Panc1 (cell line): Measurements from ENCODE around the gene COG3. TPM values are rescaled to one million over a fixed set of nuclear protein-coding genes. Genes with fewer than 3 reads are reported as not detected.

Experiments
- ATAC-seq: fragments of 200-7000 bp; cut with Tn5 transposase; 2 replicates; pipeline ENCODE4 v1.9.1; 2020; ENCODE audit warnings: mild to moderate bottlenecking, moderate library complexity
- BruUV-seq: library from RNA; stranded (reverse); fragments of 400-500 nt; replicated peaks from 2 replicates; lab custom pipeline; 2021; lab: Mats Ljungman, UMichigan
- CTCF ChIA-PET: fragments of 300-600 bp; sonication (Branson Sonifier 250); formaldehyde crosslinking; loops from one replicate; lab custom pipeline; 2022; ENCODE audit warnings: antibody characterized with exemption; lab: Charles Lee
- POLR2A ChIA-PET: fragments of 300-600 bp; sonication (Branson Sonifier 250); formaldehyde crosslinking; loops from one replicate; lab custom pipeline; 2022; ENCODE audit warnings: antibody characterized with exemption; lab: Charles Lee
- DNase-seq: peaks from one replicate; pipeline ENCODE4 v3.0.0-alpha.2; 2010; ENCODE audit warnings: low read depth, low spot score
- H3K27ac ChIP-seq: 2 replicates; pipeline ENCODE4 v1.5.1; 2011; ENCODE audit warnings: mild to moderate bottlenecking, low read length, inconsistent platforms
- H3K27me3 ChIP-seq: fragments of 200-500 bp; sonication (Bioruptor generic); 2 replicates; pipeline ENCODE4 v1.6.0; 2014; ENCODE audit warnings: low read length, inconsistent platforms; ENCODE audit not compliant: control insufficient read depth, insufficient read depth
- H3K36me3 ChIP-seq: fragments of 200-500 bp; sonication (Bioruptor generic); 2 replicates; pipeline ENCODE4 v1.5.1; 2014; ENCODE audit warnings: inconsistent platforms, mild to moderate bottlenecking, low read length, moderate library complexity; ENCODE audit not compliant: control insufficient read depth, insufficient read depth
- H3K4me1 ChIP-seq: 2 replicates; pipeline ENCODE4 v1.5.1; 2011; ENCODE audit warnings: inconsistent platforms, mild to moderate bottlenecking, low read length, moderate library complexity; ENCODE audit not compliant: control insufficient read depth, insufficient read depth
- H3K4me3 ChIP-seq, 2 experiments: 2 replicates each; pipeline ENCODE4 v1.5.1; 2011 to 2012; ENCODE audit warnings: low read depth in 2 of 2, low read length in 2 of 2, mild to moderate bottlenecking in 2 of 2, inconsistent platforms in 1 of 2, moderate library complexity in 1 of 2
- H3K9me3 ChIP-seq: fragments of 200-500 bp; sonication (Bioruptor generic); 2 replicates; pipeline ENCODE4 v1.5.1; 2014; ENCODE audit warnings: low read depth, mild to moderate bottlenecking, inconsistent platforms, low read length, moderate library complexity; ENCODE audit not compliant: control insufficient read depth, insufficient read depth
- POLR2AphosphoS5 ChIP-seq: IDR thresholded peaks from 2 replicates; pipeline ENCODE4 v1.6.1; 2012; ENCODE audit warnings: mild to moderate bottlenecking, low read depth, low read length, moderate library complexity
- REST ChIP-seq, 2 experiments: IDR thresholded peaks; 2 replicates each; pipeline ENCODE4 v1.6.1; 2011 to 2012; ENCODE audit warnings: low read depth in 2 of 2, control low read depth in 1 of 2, low read length in 1 of 2, mild to moderate bottlenecking in 1 of 2, moderate library complexity in 1 of 2; ENCODE audit not compliant: insufficient read depth in 1 of 2
- SIN3A ChIP-seq: IDR thresholded peaks from 2 replicates; pipeline ENCODE4 v1.6.1; 2012; ENCODE audit warnings: low read depth, mild to moderate bottlenecking, low read length, moderate library complexity, borderline replicate concordance; ENCODE audit not compliant: insufficient read depth
- TCF7L2 ChIP-seq: IDR thresholded peaks from 2 replicates; pipeline ENCODE4 v1.6.1; 2011; ENCODE audit warnings: mild to moderate bottlenecking, low read depth, low read length, inconsistent platforms
- in situ Hi-C: cut with HindIII; loops from 2 replicates; pipeline ENCODE4 v1.10.0; 2016; ENCODE audit warnings: low sequenced_read_pairs, low pct_unique_long_range_greater_than_20kb
- intact Hi-C: fragments of 100-400 bp; cut with micrococcal nuclease; formaldehyde crosslinking; loops from one replicate; pipeline ENCODE4 v1.10.0; 2022; ENCODE audit not compliant: unreplicated experiment
- total RNA-seq: library from RNA; stranded (reverse); gene quantifications from one replicate; pipeline ENCODE4 v1.2.1, GENCODE V29; 2021; ENCODE audit not compliant: unreplicated experiment
- TF ChIP-seq, protein P1 (sequence below): fragments of 450-650 bp; IDR thresholded peaks from 2 replicates; pipeline ENCODE4 v1.5.1; 2017; ENCODE audit warnings: mild to moderate bottlenecking

COG3 gene
- total RNA-seq, 1 experiment from 2014 or later: 13.6 TPM

DNA sequence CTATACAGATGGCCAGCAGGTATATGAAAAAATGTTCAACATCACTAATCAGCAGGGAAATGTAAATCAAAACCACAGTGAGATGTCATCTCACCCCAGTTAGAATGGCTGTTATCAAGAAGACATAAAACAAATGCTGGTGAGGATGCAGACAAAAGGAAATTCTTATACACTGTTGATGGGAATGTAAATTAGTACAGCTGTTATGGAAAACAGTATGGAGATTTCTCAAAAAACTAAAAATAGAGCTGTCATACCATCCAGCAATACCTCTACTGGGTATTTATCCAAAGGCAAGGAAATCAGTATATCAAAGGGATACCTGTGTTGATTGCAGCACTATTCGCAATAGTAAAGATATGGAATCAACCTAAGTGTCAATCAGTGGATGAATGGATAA is 22.9 kb downstream of the COG3 start:
- TF ChIP-seq, protein P1, sequence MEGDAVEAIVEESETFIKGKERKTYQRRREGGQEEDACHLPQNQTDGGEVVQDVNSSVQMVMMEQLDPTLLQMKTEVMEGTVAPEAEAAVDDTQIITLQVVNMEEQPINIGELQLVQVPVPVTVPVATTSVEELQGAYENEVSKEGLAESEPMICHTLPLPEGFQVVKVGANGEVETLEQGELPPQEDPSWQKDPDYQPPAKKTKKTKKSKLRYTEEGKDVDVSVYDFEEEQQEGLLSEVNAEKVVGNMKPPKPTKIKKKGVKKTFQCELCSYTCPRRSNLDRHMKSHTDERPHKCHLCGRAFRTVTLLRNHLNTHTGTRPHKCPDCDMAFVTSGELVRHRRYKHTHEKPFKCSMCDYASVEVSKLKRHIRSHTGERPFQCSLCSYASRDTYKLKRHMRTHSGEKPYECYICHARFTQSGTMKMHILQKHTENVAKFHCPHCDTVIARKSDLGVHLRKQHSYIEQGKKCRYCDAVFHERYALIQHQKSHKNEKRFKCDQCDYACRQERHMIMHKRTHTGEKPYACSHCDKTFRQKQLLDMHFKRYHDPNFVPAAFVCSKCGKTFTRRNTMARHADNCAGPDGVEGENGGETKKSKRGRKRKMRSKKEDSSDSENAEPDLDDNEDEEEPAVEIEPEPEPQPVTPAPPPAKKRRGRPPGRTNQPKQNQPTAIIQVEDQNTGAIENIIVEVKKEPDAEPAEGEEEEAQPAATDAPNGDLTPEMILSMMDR: no peak
- TF ChIP-seq REST (IDR thresholded peaks at IDR 0.05; ENCODE audit: insufficient read depth in 1 of 2, low read depth in 2 of 2, low read length in 1 of 2): no peak
- TF ChIP-seq TCF7L2: no peak
- no peak for TF ChIP-seq POLR2AphosphoS5
- no peak for TF ChIP-seq SIN3A
- no peak for DNase-seq
- H3K27me3 ChIP-seq: no peaks in the 10 kb centered on the region
- ChIA-PET CTCF (no interaction called here), POLR2A (no interaction called here)
- TSS peak; percentile 44 for BruUV-seq
- no peaks in the 10 kb centered on the region for H3K4me1 ChIP-seq
- ATAC-seq: no peak
- H3K4me3 ChIP-seq: no peak overlapping the region
- peaks cover 22% of the 10 kb centered on the region for H3K36me3 ChIP-seq
- in situ Hi-C loops (no loop called here), intact Hi-C loops (no loop called here)
- no peaks in the 10 kb centered on the region for H3K9me3 ChIP-seq
- no peak overlapping the region for H3K27ac ChIP-seq

DNA sequence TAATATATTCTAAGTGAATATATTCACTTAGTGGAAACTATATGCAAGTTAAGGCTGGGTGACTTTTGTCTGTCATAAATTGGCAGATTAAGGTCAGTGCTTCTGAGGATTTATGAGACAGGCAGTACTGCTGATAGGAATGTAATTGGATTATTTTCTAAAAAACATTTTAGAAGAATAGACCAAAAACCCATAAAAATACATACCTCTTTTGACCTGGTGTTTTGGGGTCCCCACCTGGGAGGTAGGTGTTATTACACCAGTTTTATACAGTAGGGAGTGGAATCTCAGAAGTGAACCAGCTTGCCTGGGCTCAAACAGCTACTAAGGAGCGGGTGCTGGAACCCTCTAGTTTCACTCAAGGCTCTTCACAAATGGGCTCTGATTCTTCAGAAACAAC is 25.3 kb downstream of the COG3 start:
- ATAC-seq (no peak), DNase-seq (no peak)
- no peak overlapping the region for H3K4me3 ChIP-seq
- no peaks in the 10 kb centered on the region for H3K27me3 ChIP-seq
- ChIA-PET CTCF (no interaction called here), POLR2A (no interaction called here)
- TF ChIP-seq SIN3A: no peak
- TF ChIP-seq, protein P1: peak; percentile 33; the same call in 1 of the 2 replicates
- intact Hi-C loops: no loop called here
- H3K36me3 ChIP-seq: peaks cover 12% of the 10 kb centered on the region
- BruUV-seq: no TSS peak
- no peaks in the 10 kb centered on the region for H3K9me3 ChIP-seq
- in situ Hi-C loops: no loop called here
- no peaks in the 10 kb centered on the region for H3K4me1 ChIP-seq
- H3K27ac ChIP-seq: no peak overlapping the region
